Measurements from ENCODE around the gene BCO2.

- TF ChIP-seq CTCF (IDR thresholded peaks at IDR 0.05 in 4 of 5, conservative IDR thresholded peaks at IDR 0.05 in 1 of 5), result no peak
- no peak for TF ChIP-seq POLR2A (IDR thresholded peaks at IDR 0.05)
Observed at GRCh38 chr11:112238041-112238440, 62.7 kb downstream of the BCO2 start.
